ENCODE results near the gene EHD1.

GRCh38 chr11:64810271-64810890, 68.0 kb downstream of the EHD1 start, which contains the start of gene MEN1:
- TF ChIP-seq CTCF (conservative IDR thresholded peaks at IDR 0.05; ENCODE audit: low read depth, low read length), result no peak
- TF ChIP-seq POLR2A (IDR thresholded peaks at IDR 0.05; ENCODE audit: low read depth, low read length), result peak; percentile 75
- no peak for TF ChIP-seq SMC3 (IDR thresholded peaks at IDR 0.05; ENCODE audit: low read depth, low read length)
- TF ChIP-seq BHLHE40 (IDR thresholded peaks at IDR 0.05; ENCODE audit: low read depth, low read length), result peak; percentile 59; the same call in 1 of the 2 replicates
- no peak for TF ChIP-seq CHD1 (IDR thresholded peaks at IDR 0.05; ENCODE audit: low read depth, low read length)

All from IMR-90 (cell line).